Stimulated activated CD8-positive, alpha-beta memory T cell treated with anti-CD3 and anti-CD28 coated beads, Interleukin-2, amount 100 ng/mL, for 48 hours (primary cell): Measurements from ENCODE around the gene ONECUT2.

Experiments
- DNase-seq, 2 donors: peaks; one replicate each; pipeline ENCODE4 v3.0.0-alpha.2; 2020; ENCODE audit warnings: low read depth in 2 of 2

Gene ONECUT2

GRCh38 chr18:57431467-57432080 lies 3.6 kb upstream of the ONECUT2 start:
- no peak for DNase-seq

- DNase-seq: no peak
Observed at GRCh38 chr18:57432140-57432539, 3.0 kb upstream of the ONECUT2 start.

GRCh38 chr18:57432751-57433400 lies 2.3 kb upstream of the ONECUT2 start:
- DNase-seq: no peak

GRCh38 chr18:57433482-57433881 lies 1.7 kb upstream of the ONECUT2 start:
- no peak for DNase-seq

DNA sequence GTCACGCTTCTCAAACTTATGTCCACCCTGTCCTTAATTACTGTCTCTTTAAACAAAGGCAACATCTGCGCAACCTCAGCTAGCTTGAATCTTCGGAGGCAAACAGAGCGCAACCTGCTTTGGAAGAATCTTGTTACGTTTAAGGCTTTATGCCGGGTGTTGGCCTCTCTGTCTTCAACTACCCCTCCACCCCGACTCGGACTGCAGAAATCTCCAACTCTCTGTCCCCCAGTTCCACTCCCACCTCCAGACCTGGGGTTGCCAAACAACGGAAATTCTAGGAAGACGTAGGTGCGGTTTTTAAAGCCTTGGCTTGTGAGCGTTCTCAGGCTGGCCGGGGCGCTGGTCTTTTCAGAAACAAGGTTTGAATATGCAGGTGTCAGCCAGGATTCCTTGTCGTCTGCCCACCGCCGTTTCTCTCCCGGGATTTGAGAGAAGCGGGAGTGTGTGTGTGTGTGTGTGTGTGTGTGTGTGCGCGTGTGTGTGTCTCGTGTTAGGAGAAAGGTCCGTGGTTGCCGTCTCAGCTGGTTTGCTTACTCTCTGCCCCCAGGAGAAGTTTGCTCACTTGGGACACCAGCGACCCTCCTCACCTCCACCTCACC lies 1.1 kb upstream of the ONECUT2 start:
- DNase-seq: no peak

DNA sequence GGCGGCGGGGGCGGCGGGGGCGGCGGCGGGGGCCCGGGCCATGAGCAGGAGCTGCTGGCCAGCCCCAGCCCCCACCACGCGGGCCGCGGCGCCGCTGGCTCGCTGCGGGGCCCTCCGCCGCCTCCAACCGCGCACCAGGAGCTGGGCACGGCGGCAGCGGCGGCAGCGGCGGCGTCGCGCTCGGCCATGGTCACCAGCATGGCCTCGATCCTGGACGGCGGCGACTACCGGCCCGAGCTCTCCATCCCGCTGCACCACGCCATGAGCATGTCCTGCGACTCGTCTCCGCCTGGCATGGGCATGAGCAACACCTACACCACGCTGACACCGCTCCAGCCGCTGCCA lies 644 bp downstream of the ONECUT2 start:
- DNase-seq: no peak

DNA sequence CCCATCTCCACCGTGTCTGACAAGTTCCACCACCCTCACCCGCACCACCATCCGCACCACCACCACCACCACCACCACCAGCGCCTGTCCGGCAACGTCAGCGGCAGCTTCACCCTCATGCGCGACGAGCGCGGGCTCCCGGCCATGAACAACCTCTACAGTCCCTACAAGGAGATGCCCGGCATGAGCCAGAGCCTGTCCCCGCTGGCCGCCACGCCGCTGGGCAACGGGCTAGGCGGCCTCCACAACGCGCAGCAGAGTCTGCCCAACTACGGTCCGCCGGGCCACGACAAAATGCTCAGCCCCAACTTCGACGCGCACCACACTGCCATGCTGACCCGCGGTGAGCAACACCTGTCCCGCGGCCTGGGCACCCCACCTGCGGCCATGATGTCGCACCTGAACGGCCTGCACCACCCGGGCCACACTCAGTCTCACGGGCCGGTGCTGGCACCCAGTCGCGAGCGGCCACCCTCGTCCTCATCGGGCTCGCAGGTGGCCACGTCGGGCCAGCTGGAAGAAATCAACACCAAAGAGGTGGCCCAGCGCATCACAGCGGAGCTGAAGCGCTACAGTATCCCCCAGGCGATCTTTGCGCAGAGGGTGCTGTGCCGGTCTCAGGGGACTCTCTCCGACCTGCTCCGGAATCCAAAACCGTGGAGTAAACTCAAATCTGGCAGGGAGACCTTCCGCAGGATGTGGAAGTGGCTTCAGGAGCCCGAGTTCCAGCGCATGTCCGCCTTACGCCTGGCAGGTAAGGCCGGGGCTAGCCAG lies 1.2 kb downstream of the ONECUT2 start:
- no peak for DNase-seq

DNA sequence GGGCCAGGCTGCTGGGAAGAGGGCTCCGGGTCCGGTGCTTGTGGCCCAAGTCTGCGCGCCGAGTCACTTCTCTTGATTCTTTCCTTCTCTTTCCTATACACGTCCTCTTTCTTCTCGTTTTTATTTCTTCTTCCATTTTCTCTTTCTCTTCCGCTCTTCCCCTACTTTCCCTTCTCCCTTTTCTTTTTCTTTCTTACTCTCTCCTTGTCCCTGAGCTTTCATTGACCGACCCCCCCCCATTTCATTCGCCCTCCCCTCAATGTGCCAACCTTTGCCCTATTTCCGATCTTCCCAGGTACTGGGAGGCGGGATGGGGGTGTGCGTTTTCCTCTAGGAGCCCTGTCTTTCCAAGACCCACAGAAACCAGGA lies 1.8 kb downstream of the ONECUT2 start:
- no peak for DNase-seq

DNA sequence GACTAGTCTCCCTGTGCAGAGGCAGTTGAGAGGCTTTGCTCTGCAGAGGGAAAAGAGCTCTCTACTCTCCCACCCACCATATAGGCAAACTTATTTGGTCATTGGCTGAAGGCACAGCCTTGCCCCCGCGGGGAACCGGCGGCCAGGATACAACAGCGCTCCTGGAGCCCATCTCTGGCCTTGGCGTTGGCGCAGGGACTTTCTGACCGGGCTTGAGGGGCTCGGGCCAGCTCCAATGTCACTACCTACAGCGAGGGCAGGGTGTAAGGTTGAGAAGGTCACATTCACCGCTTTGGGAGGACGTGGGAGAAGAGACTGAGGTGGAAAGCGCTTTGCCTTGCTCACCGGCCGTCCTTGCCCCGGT lies 2.2 kb downstream of the ONECUT2 start:
- no peak for DNase-seq

DNA sequence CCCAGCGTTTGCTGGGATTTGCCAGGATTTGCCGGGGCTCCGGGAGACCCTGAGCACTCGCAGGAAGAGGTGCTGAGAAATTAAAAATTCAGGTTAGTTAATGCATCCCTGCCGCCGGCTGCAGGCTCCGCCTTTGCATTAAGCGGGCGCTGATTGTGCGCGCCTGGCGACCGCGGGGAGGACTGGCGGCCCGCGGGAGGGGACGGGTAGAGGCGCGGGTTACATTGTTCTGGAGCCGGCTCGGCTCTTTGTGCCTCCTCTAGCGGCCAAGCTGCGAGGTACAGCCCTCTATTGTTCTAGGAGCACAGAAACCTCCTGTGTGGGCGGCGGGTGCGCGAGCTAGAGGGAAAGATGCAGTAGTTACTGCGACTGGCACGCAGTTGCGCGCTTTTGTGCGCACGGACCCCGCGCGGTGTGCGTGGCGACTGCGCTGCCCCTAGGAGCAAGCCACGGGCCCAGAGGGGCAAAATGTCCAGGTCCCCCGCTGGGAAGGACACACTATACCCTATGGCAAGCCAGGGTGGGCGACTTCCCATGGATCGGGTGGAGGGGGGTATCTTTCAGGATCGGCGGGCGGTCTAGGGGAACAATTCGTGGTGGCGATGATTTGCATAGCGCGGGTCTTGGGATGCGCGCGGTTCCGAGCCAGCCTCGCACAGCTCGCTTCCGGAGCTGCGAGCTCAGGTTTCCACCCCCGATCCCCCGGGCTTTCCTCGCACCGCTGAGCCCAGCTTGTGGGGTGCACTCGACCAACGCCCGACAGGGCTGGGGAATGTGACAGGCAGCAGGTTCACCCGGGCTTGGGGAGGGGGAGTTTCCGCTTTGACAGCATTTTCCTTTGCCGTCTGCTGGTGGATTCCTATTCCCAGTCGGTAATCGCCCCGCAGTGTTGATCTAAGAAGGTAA lies 2.8 kb downstream of the ONECUT2 start:
- peak; percentile 67 to 71 for DNase-seq

DNA sequence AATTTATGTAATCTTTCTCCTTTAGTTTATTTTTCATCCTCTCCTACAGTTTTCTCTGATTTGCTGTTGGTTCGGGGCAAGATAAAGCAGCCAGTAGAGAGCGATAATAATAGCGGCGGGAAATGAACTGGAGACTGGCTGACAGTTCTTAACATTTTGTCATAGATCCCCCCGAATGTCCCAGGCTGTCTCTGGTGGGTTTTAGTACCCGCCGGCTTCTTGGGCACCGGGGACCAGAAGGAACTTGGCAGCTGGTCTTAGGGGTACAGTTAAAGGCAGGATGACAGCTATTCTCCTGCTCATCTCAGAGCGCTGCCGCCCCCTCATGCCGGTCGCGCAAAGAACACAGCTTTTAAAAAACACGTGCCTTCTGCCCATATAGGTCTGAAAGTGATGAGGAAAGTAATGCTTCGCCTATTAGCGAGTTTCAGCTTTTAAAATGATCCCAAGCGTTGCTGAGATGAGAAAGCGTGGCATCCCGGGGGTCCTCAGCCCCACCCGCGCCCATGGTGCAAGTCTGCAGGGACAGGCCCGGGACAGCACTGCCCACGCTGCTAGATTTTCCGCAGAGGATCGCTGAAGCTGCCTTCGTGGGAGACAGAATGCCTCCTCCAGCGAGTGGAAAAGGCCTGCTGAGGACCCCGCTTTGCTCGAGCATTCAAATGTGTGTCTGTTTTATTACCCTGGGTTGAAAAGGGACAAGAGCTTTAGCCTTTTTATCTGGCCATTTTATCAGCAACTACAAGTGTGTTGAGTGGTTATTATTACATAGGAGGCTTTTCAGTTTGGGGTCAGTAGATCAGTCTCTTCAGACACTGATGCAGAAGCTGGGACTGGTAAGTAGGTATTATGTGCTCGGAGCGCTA lies 3.8 kb downstream of the ONECUT2 start:
- no peak for DNase-seq

DNA sequence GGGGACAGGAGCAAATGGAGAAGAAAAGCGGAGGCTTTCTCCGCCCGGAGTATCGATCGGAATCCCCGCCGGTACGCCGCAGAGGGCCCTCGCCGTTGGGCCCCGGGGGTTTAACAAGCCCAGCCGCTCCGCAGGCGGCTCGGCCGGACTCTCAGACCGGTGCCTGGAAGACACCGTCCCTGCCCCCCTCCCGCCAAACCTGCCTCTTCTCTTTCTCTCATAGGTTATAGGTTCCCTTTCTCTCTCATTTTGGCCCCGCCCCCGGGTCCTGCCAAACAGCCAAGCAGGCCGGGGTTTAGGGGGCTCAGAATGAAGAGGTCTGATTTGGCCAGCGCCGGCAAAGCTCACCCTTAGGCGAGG lies 4.4 kb downstream of the ONECUT2 start:
- no peak for DNase-seq

DNA sequence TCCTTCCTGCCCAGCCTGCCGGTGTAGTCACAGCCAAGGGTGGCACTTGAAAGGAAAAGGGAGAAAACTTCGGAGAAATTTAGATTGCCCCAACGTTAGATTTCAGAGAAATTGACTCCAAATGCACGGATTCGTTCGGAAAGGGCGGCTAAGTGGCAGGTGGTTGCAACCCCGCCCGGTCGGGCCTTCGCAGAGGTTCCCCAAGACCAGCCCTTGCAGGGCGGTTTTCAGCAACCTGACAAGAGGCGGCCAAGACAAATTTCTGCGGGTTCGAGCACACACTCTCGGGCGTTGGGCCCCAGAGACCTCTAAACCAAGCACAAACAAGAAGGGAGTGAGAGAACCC lies 4.8 kb downstream of the ONECUT2 start:
- no peak for DNase-seq

GRCh38 chr18:57440331-57441070 lies 5.3 kb downstream of the ONECUT2 start:
- DNase-seq: no peak

GRCh38 chr18:57441071-57441794 lies 6.1 kb downstream of the ONECUT2 start:
- DNase-seq: peak in 1 of 2 donors; percentile 22

DNA sequence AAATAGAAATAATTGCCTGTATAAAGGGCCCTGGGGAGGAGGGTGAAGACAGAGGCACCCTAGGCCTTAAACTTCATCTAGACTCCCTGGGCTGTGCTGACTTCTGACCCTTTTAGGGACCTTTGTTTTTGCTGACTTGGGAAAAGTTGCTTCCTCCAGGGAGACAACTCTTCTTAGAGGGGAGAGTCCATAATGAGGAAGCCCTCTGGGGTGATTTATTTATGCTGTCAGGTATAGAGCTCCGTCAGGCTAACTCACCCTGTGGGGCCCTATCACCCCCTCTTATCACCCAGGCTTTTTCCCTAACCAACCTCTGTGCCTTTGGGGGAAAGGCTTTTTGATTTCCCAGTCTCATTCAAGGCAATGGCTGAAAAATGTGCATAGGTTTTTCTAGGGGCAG lies 8.1 kb downstream of the ONECUT2 start:
- DNase-seq: no peak

DNA sequence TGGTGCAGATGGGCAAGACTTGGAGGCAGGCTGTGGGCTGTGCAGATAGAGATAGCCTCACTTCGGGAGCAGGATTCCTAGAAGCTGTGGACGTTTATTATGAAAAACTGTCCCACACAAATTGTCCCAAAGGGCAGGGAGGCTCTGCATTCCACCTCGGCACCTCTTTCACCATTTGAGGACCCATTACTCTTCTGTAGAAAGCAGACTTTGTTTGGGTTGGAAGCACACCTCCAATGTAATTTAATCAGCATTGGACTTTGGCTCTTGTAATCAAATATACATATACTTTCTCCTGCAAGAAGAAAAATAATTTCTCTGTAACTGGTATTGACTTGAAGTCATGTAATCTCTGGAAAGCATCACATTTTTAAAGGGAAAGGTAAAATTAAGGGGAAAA lies 8.5 kb downstream of the ONECUT2 start:
- DNase-seq: no peak

- no peak for DNase-seq
Observed at GRCh38 chr18:57444301-57444759, 9.2 kb downstream of the ONECUT2 start.

DNA sequence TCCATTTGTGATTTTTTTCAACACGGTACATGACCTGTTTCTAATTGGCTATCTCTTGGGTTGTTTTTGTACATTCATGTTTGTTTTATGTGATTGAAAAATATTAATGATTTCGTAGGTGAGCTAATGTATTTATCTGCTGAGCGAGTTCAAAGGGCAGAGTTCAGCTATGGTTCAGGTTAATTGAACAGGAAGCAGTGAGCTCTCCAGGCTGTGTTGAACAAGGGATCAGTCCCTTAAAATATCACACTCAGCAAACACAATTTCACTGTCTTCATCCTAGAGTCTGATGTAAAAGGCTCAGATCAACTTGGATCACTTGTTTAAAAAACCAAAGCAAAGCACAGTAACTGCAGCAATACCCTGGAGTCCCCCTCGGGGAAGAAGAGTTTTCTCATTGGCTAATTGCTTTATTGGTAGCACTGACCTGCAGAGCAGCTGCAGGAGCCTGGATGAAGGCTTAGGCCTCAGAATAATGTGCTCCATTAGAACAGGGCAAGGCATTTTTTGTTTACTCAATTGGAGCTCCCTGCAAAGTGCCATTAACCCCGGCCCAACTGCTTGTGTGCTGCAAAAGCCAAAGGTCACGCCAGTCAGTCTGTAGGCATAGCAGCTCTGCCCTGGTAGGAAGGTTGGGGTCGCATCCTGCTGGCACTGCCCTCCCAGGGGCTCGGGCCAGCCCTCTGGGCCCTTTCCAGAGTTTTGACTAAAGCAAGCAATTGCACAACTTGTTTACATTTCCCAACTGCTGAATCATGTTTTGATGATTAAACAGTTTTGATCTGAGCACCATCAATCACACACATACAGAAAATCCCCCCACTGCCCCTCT lies 10.5 kb downstream of the ONECUT2 start:
- DNase-seq: no peak
